Testis (tissue), 3 donors: ENCODE measurements around the gene KCNC2. TPM values are rescaled to one million over a fixed set of nuclear protein-coding genes. Genes with fewer than 3 reads are reported as not detected.

Experiments
- DNase-seq: peaks from one replicate; pipeline ENCODE4 v3.0.0-alpha.2; 2019
- H3K27ac ChIP-seq, 2 donors: fragments of 200-600 bp; sonication (generic); one replicate each; pipeline ENCODE4 v1.5.1; 2019
- H3K27me3 ChIP-seq: fragments of 200-600 bp; sonication (generic); one replicate; pipeline ENCODE4 v1.5.1; 2019
- H3K36me3 ChIP-seq: fragments of 200-600 bp; sonication (generic); one replicate; pipeline ENCODE4 v1.5.1; 2017; ENCODE audit warnings: low read depth; ENCODE audit errors: missing control alignments
- H3K4me1 ChIP-seq: fragments of 200-600 bp; sonication (generic); one replicate; pipeline ENCODE4 v1.5.1; 2019
- H3K4me3 ChIP-seq, 2 donors: fragments of 200-600 bp; sonication (generic); one replicate each; pipeline ENCODE4 v1.5.1; 2017 to 2019
- H3K9me3 ChIP-seq: fragments of 200-600 bp; sonication (generic); one replicate; pipeline ENCODE4 v1.5.1; 2017
- POLR2A ChIP-seq: fragments of 450-650 bp; IDR thresholded peaks from one replicate; pipeline ENCODE4 v1.6.1; 2017; ENCODE audit warnings: antibody characterized with exemption, mild to moderate bottlenecking, moderate library complexity
- WGBS, 2 donors: methylation state at CpG; one replicate each; pipeline ENCODE4 v1.1.5; 2018; 5-methylcytosine and 5-hydroxymethylcytosine counted together
- intact Hi-C: fragments of 100-400 bp; cut with DNase I; formaldehyde crosslinking; loops from one replicate; pipeline ENCODE4 v1.15.1; 2023; ENCODE audit warnings: low total_unique reads
- polyA plus RNA-seq: library from polyadenylated mRNA; stranded (reverse); fragments of 350-450 nt; fragmentation: Illumina TruSeq; extraction: RNeasy Lipid Tissue Mini Kit (QIAGEN cat#74804); gene quantifications from one replicate; pipeline ENCODE4 v1.2.3, GENCODE V29; 2014; ENCODE audit warnings: low read depth, low replicate concordance; ENCODE audit not compliant: insufficient read depth
- total RNA-seq, 2 donors: library from RNA; depleted of rRNA; stranded (reverse); fragments of >200 nt; gene quantifications; one replicate each; pipeline ENCODE4 v1.2.3, GENCODE V29; 2016
- TF ChIP-seq, protein P1 (sequence below), 3 experiments: fragments of 450-650 bp in 2 of 3; fragments of 200-600 bp in 1 of 3; sonication (generic) in 1 of 3; IDR thresholded peaks; one replicate each; pipeline ENCODE4 v1.5.1; 2016 to 2019; ENCODE audit warnings: antibody characterized with exemption in 3 of 3, mild to moderate bottlenecking in 2 of 3, moderate library complexity in 1 of 3

KCNC2 gene
- total and polyA plus RNA-seq, 3 donors from 2014 or later: 0.39 TPM; not detected in 2

DNA sequence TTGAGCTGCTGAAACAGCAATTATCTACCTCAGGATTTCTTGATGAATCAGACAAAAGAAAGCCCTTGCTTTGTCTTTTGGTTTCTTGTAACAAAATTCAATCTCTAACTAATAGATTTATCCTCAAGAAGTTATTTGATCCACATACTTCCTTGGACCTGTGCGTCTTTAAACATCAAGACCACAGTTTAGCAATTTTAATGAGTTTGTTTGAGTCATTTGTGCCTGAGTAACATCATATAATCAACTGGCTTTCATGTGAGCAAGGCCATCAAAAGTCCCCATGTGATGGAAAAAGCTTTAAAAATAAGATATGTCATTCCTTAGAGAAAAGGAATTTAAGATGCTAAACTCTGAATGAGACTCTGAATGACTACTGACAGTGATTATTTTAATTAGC lies 52.3 kb downstream of the KCNC2 start:
- WGBS, 2 donors: 80 to 87% methylated on average over 1 of the region's 1 CpG
- intact Hi-C loops: no loop called here
- TF ChIP-seq POLR2A: no peak
- TF ChIP-seq, protein P1, sequence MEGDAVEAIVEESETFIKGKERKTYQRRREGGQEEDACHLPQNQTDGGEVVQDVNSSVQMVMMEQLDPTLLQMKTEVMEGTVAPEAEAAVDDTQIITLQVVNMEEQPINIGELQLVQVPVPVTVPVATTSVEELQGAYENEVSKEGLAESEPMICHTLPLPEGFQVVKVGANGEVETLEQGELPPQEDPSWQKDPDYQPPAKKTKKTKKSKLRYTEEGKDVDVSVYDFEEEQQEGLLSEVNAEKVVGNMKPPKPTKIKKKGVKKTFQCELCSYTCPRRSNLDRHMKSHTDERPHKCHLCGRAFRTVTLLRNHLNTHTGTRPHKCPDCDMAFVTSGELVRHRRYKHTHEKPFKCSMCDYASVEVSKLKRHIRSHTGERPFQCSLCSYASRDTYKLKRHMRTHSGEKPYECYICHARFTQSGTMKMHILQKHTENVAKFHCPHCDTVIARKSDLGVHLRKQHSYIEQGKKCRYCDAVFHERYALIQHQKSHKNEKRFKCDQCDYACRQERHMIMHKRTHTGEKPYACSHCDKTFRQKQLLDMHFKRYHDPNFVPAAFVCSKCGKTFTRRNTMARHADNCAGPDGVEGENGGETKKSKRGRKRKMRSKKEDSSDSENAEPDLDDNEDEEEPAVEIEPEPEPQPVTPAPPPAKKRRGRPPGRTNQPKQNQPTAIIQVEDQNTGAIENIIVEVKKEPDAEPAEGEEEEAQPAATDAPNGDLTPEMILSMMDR (IDR thresholded peaks at IDR 0.05): no peak
- no peak for DNase-seq
- no peaks in the 10 kb centered on the region for H3K9me3 ChIP-seq
- no peak overlapping the region for H3K27ac ChIP-seq
- H3K4me1 ChIP-seq: no peaks in the 10 kb centered on the region
- no peak overlapping the region for H3K4me3 ChIP-seq
- H3K36me3 ChIP-seq: no peaks in the 10 kb centered on the region
- H3K27me3 ChIP-seq: no peaks in the 10 kb centered on the region

DNA sequence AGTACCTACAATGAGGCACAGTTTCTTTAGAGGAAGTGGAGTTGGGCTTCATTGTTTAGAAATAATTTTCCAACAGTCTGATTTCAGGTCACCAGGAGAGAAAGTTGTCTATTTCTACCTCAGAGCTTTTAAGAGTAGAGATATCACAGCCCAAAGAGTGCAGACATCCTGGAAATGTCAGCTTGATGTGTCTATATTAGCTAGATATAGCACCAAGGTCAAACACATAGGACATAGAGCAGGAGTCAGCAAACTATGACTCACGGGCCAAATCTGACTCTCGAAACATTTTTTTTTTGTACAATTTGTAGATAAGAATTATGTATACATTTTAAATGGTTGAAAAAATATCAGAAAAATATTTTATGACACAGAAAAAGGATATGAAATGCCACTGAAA lies 53.7 kb downstream of the KCNC2 start:
- Histone ChIP-seq H3K4me1 (no peaks in the 10 kb centered on the region), H3K27ac (no peak overlapping the region), H3K27me3 (no peaks in the 10 kb centered on the region), H3K36me3 (no peaks in the 10 kb centered on the region), H3K4me3 (no peak overlapping the region), H3K9me3 (no peaks in the 10 kb centered on the region)
- no peak for TF ChIP-seq POLR2A
- TF ChIP-seq, protein P1 (IDR thresholded peaks at IDR 0.05): no peak
- 44 to 46% methylated on average over 2 of the region's 2 CpGs for WGBS, 2 donors
- DNase-seq: no peak
- intact Hi-C loops: no loop called here

DNA sequence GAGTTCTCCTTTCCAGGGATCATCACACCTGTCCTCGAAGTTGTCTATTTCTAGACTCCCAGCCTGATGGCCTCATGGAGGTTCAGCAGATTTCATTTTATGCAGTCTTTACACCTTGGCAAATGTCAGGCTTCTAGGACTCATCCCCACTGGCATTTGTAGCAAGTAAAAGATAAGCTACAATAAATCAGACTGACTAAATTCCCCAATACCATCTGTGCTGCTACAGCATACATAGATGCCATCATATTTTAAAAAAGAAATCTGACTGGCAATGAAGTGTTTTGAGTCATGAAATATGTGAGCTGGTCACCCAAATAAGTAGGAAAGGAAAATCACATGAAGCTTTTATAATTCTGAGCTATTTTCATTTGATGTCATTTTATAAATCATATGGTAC lies 55.3 kb downstream of the KCNC2 start:
- no peaks in the 10 kb centered on the region for H3K4me1 ChIP-seq
- H3K9me3 ChIP-seq: no peaks in the 10 kb centered on the region
- H3K4me3 ChIP-seq: no peak overlapping the region
- 85 to 86% methylated on average over 1 of the region's 1 CpG for WGBS, 2 donors
- DNase-seq: no peak
- no peak overlapping the region for H3K27ac ChIP-seq
- H3K27me3 ChIP-seq: no peaks in the 10 kb centered on the region
- TF ChIP-seq, protein P1 (IDR thresholded peaks at IDR 0.05): no peak
- TF ChIP-seq POLR2A: no peak
- intact Hi-C loops: no loop called here
- H3K36me3 ChIP-seq: no peaks in the 10 kb centered on the region

DNA sequence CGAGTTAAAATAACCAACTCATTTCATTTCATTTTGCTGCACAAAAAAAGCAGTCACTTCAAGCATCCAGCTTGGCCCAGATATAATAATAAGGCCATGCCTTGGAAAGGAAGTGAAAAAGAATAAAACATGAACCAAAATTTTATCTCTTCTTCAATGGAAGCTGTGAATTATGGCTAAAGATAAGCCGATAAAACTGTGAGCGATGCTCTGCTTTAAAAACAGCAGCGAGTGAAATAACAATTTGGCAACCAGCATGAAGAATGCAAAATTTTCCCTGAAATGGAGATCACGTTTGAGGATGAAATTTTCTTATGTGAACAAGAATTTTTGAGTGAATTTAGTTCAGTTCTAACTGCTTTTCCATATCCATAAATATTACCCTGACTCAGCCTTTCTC lies 70.4 kb downstream of the KCNC2 start:
- WGBS, 2 donors: 4 to 9% methylated on average over 5 of the region's 5 CpGs

DNA sequence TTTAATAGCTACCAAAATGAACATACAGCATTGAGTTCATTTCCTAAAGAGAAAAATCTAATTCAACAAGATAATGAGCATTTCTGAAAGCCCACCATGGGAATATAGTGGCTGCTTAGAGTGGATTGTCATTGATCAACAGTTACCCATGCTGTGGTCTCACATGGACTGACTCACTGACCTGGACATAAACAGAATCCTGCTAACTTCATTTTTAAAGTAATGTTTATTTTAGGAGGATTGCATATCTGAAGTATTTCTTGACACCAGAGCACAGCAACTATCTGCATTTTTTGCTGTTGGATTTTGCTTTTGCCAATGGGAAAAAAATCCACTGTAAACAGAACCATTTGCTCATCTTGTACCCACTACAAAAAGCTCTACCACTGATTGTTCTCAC lies 71.7 kb downstream of the KCNC2 start:
- Histone ChIP-seq H3K27me3 (no peaks in the 10 kb centered on the region), H3K36me3 (no peaks in the 10 kb centered on the region), H3K4me1 (no peaks in the 10 kb centered on the region), H3K9me3 (no peaks in the 10 kb centered on the region), H3K4me3 (no peak overlapping the region), H3K27ac (no peak overlapping the region)
- no peak for TF ChIP-seq POLR2A
- TF ChIP-seq, protein P1 (IDR thresholded peaks at IDR 0.05): no peak
- intact Hi-C loops: no loop called here
- DNase-seq: no peak

More for the DNA sequence above, 70.4 kb downstream of the KCNC2 start:
- DNase-seq: no peak
- Histone ChIP-seq H3K27me3 (no peaks in the 10 kb centered on the region), H3K4me1 (no peaks in the 10 kb centered on the region), H3K27ac (no peak overlapping the region), H3K36me3 (no peaks in the 10 kb centered on the region), H3K9me3 (no peaks in the 10 kb centered on the region), H3K4me3 (no peak overlapping the region)
- TF ChIP-seq POLR2A: no peak
- TF ChIP-seq, protein P1 (IDR thresholded peaks at IDR 0.05): no peak
- intact Hi-C loops: no loop called here
